Activated CD8-positive, alpha-beta memory T cell treated with anti-CD3 and anti-CD28 coated beads, Interleukin-2, amount 10 ng/mL, durations not matched to agents 7 days and 5 days (primary cell): ENCODE measurements around the gene SDCBP2. TPM values are rescaled to one million over a fixed set of nuclear protein-coding genes. Genes with fewer than 3 reads are reported as not detected.

Experiments used
- ATAC-seq: fragments of 150-1000 bp; cut with Tn5 transposase; one replicate; pipeline ENCODE4 v1.10.0; 2021; ENCODE audit warnings: moderate library complexity
- CTCF ChIA-PET: fragments of 350-600 bp; sonication (Branson Sonifier 250); formaldehyde crosslinking; loops from one replicate; lab custom pipeline; 2021; ENCODE audit warnings: antibody characterized with exemption; lab: Charles Lee
- DNase-seq: peaks from one replicate; pipeline ENCODE4 v3.0.0-alpha.2; 2020
- H3K27ac Mint-ChIP-seq: one replicate; pipeline ENCODE4 v1.8.0; 2021; ENCODE audit warnings: mild to moderate bottlenecking, mixed read lengths
- H3K27me3 Mint-ChIP-seq: one replicate; pipeline ENCODE4 v1.8.0; 2021; ENCODE audit warnings: mixed read lengths
- H3K36me3 Mint-ChIP-seq: one replicate; pipeline ENCODE4 v1.8.0; 2021; ENCODE audit warnings: mild to moderate bottlenecking, mixed read lengths
- H3K4me1 Mint-ChIP-seq: one replicate; pipeline ENCODE4 v1.8.0; 2021; ENCODE audit warnings: mixed read lengths
- H3K4me3 Mint-ChIP-seq: one replicate; pipeline ENCODE4 v1.8.0; 2021; ENCODE audit warnings: mild to moderate bottlenecking, moderate library complexity, mixed read lengths
- H3K9me3 Mint-ChIP-seq: one replicate; pipeline ENCODE4 v1.8.0; 2022; ENCODE audit warnings: low read depth, mixed read lengths
- total RNA-seq, 2 experiments: library from RNA; stranded (reverse); gene quantifications; one replicate each; pipeline ENCODE4 v1.2.3, GENCODE V29; 2021

The SDCBP2 gene
- total RNA-seq, result 1 to 10 TPM; 2.1 to 4.3 TPM

GRCh38 chr20:1328680-1329330, at the start of gene SDCBP2:
Gene SDCBP2 (minus strand): TSS chr20:1329139. CDS start chr20:1320416, 8,723 bp downstream.
- Mint-ChIP-seq H3K9me3 (no peaks in the 10 kb centered on the region), H3K27ac (peak within 1 kb of the TSS; percentile 74), H3K36me3 (peaks cover 10% of the 10 kb centered on the region), H3K27me3 (no peaks in the 10 kb centered on the region), H3K4me3 (no peak within 1 kb of the TSS), H3K4me1 (peaks cover 32% of the 10 kb centered on the region)
- peak; percentile 31 for DNase-seq
- CTCF ChIA-PET, result interaction anchor here (0.9 to 2.4 kb wide), 5 partner anchors 16 to 108 kb away, joined by 3 to 10 read pairs (median 3); no protein-coding TSS in a partner anchor
- ATAC-seq, result no peak

GRCh38 chr20:1378735-1379125, 49.8 kb upstream of the SDCBP2 start:
- ATAC-seq, result no peak

DNA sequence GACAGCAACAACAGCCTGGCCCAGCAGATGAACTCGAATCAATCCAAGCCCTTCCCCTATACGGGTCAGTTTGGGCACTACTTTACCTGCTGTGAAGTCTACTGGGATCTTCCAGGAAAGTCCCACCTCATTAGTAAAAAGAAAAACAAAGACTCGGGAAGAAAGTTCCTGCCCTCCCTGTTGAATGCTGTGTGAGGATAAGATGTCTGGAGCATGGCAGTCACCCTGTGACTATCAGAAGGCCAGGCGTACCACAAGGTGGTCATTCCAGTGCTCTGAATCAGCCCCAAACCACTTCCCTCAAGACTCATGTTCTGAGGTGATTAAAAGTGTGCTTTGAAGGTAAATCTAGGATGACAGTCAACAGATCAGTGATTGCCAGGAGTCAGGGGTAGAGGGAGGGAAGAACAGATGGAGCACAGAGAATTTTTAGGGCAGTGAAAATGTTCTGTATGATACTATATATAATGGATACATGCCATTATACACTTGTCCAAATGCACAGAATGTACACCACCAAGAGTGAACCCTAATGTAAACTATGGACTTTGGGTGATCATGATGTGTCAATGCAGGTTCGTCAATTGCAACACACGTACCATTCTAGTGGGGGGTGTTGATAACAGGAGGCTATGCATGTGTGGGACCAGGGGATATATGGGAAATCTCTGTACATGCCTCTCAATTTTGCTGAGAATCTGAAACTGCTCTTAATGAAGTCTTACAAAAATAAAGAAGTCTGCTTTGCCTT, 49.2 kb upstream of the SDCBP2 start:
- Mint-ChIP-seq H3K27ac (peak overlapping the region; percentile 73), H3K9me3 (no peaks in the 10 kb centered on the region), H3K36me3 (peaks cover 34% of the 10 kb centered on the region), H3K4me1 (peaks cover 90% of the 10 kb centered on the region), H3K27me3 (no peaks in the 10 kb centered on the region), H3K4me3 (peak overlapping the region; percentile 9)
- CTCF ChIA-PET, result interaction anchor here (0.7 to 1.4 kb wide), 3 partner anchors 16 to 65 kb away, joined by 3 to 6 read pairs (median 5); no protein-coding TSS in a partner anchor
- ATAC-seq (peak; percentile 31), DNase-seq (peak; percentile 69)

More at GRCh38 chr20:1378735-1379125, 49.8 kb upstream of the SDCBP2 start:
- CTCF ChIA-PET, result no interaction called here
- H3K36me3 Mint-ChIP-seq, result peaks cover 29% of the 10 kb centered on the region
- H3K4me3 Mint-ChIP-seq, result no peak overlapping the region
- peaks cover 89% of the 10 kb centered on the region for H3K4me1 Mint-ChIP-seq
- no peak overlapping the region for H3K27ac Mint-ChIP-seq
- H3K9me3 Mint-ChIP-seq, result no peaks in the 10 kb centered on the region
- H3K27me3 Mint-ChIP-seq, result no peaks in the 10 kb centered on the region
- no peak for DNase-seq

- Mint-ChIP-seq H3K4me3 (peak overlapping the region; percentile 9), H3K27ac (peak overlapping the region; percentile 73), H3K9me3 (no peaks in the 10 kb centered on the region), H3K4me1 (peaks cover 87% of the 10 kb centered on the region), H3K27me3 (no peaks in the 10 kb centered on the region), H3K36me3 (peaks cover 36% of the 10 kb centered on the region)
- ATAC-seq (peak; percentile 69), DNase-seq (peak; percentile 54)
- CTCF ChIA-PET, result interaction anchor here (0.7 to 1.4 kb wide), 6 partner anchors 15 to 64 kb away, joined by 3 to 6 read pairs (median 4); no protein-coding TSS in a partner anchor
Measured at GRCh38 chr20:1377341-1377871, 48.5 kb upstream of the SDCBP2 start.

GRCh38 chr20:1376408-1377270, 47.7 kb upstream of the SDCBP2 start:
- no peak for DNase-seq
- Mint-ChIP-seq H3K9me3 (no peaks in the 10 kb centered on the region), H3K4me3 (no peak overlapping the region), H3K4me1 (peaks cover 87% of the 10 kb centered on the region), H3K36me3 (peaks cover 44% of the 10 kb centered on the region), H3K27ac (peak overlapping the region; percentile 73), H3K27me3 (no peaks in the 10 kb centered on the region)
- no peak for ATAC-seq
- CTCF ChIA-PET, result interaction anchor here (0.8 to 1.4 kb wide), 6 partner anchors 11 to 64 kb away, joined by 3 to 6 read pairs (median 4); no protein-coding TSS in a partner anchor

GRCh38 chr20:1376007-1376406, 47.1 kb upstream of the SDCBP2 start:
- DNase-seq (no peak), ATAC-seq (no peak)
- H3K27ac Mint-ChIP-seq, result peak overlapping the region; percentile 62
- CTCF ChIA-PET, result interaction anchor here (1.2 kb wide), 1 partner anchor 12 kb away, joined by 3 read pairs; no protein-coding TSS in a partner anchor
- H3K4me1 Mint-ChIP-seq, result peaks cover 87% of the 10 kb centered on the region
- H3K27me3 Mint-ChIP-seq, result no peaks in the 10 kb centered on the region
- no peak overlapping the region for H3K4me3 Mint-ChIP-seq
- H3K36me3 Mint-ChIP-seq, result peaks cover 46% of the 10 kb centered on the region
- no peaks in the 10 kb centered on the region for H3K9me3 Mint-ChIP-seq

GRCh38 chr20:1375515-1375914, 46.6 kb upstream of the SDCBP2 start:
- CTCF ChIA-PET, result interaction anchor here (1.2 kb wide), 1 partner anchor 12 kb away, joined by 3 read pairs; no protein-coding TSS in a partner anchor
- Mint-ChIP-seq H3K27ac (peak overlapping the region; percentile 62), H3K36me3 (peaks cover 48% of the 10 kb centered on the region), H3K9me3 (no peaks in the 10 kb centered on the region), H3K4me3 (no peak overlapping the region), H3K27me3 (no peaks in the 10 kb centered on the region), H3K4me1 (peaks cover 85% of the 10 kb centered on the region)
- DNase-seq, result no peak
- no peak for ATAC-seq

GRCh38 chr20:1374246-1374645, 45.3 kb upstream of the SDCBP2 start:
- Mint-ChIP-seq H3K36me3 (peaks cover 52% of the 10 kb centered on the region), H3K27me3 (no peaks in the 10 kb centered on the region)
- CTCF ChIA-PET, result interaction anchor here (1.5 kb wide), 1 partner anchor 16 kb away, joined by 4 read pairs; no protein-coding TSS in a partner anchor

DNA sequence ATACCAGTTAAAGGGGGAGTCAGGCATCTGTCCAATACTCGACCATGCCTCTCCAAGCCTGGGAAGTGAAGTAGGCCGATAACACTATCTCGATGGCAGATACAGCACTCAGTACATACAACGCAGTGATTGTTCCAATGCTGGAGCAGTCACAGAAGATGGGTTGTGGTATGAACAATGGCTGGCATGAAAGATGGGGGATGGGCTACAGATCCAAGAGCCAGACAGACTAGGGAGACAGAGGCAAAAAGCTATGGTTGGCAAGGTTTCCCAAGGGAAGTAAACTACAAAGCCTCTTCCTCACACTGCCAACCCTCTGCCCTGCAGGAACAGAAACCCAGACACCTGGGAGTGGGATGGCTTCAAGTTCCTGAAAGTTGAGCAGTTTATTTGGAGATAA, 44.7 kb upstream of the SDCBP2 start:
- DNase-seq (no peak), ATAC-seq (no peak)
- Mint-ChIP-seq H3K27me3 (no peaks in the 10 kb centered on the region), H3K4me1 (peaks cover 73% of the 10 kb centered on the region), H3K36me3 (peaks cover 53% of the 10 kb centered on the region), H3K27ac (peak overlapping the region; percentile 3), H3K9me3 (no peaks in the 10 kb centered on the region), H3K4me3 (no peak overlapping the region)
- CTCF ChIA-PET, result interaction anchor here (1.5 kb wide), 1 partner anchor 15 kb away, joined by 4 read pairs; no protein-coding TSS in a partner anchor

More at GRCh38 chr20:1374246-1374645, 45.3 kb upstream of the SDCBP2 start:
- H3K4me1 Mint-ChIP-seq, result peaks cover 79% of the 10 kb centered on the region
- H3K4me3 Mint-ChIP-seq, result no peak overlapping the region
- no peaks in the 10 kb centered on the region for H3K9me3 Mint-ChIP-seq
- ATAC-seq (no peak), DNase-seq (no peak)
- H3K27ac Mint-ChIP-seq, result no peak overlapping the region

DNA sequence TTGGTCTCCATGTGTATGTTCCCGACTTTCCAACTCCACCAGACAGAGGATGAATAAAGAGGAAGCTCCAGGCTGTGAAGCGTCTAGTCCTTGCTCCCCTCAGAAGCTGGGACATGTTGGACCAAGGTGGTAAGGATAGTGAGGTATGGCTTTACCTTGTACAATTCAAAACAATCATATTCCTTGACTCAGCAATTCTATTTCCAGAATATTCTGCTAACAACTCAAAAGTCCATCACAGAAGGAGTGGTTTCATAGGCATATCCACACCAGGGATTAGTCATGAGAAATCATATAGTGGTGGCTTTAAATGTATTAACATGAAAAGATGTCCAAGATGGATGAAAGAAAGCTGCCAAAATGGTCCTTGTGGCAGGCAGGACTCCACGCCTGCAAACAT, 44.1 kb upstream of the SDCBP2 start:
- H3K27ac Mint-ChIP-seq, result no peak overlapping the region
- H3K36me3 Mint-ChIP-seq, result peaks cover 57% of the 10 kb centered on the region
- no peak for ATAC-seq
- H3K9me3 Mint-ChIP-seq, result no peaks in the 10 kb centered on the region
- no peak for DNase-seq
- peaks cover 67% of the 10 kb centered on the region for H3K4me1 Mint-ChIP-seq
- CTCF ChIA-PET, result interaction anchor here (1.5 kb wide), 1 partner anchor 15 kb away, joined by 4 read pairs; no protein-coding TSS in a partner anchor
- H3K27me3 Mint-ChIP-seq, result no peaks in the 10 kb centered on the region
- no peak overlapping the region for H3K4me3 Mint-ChIP-seq

DNA sequence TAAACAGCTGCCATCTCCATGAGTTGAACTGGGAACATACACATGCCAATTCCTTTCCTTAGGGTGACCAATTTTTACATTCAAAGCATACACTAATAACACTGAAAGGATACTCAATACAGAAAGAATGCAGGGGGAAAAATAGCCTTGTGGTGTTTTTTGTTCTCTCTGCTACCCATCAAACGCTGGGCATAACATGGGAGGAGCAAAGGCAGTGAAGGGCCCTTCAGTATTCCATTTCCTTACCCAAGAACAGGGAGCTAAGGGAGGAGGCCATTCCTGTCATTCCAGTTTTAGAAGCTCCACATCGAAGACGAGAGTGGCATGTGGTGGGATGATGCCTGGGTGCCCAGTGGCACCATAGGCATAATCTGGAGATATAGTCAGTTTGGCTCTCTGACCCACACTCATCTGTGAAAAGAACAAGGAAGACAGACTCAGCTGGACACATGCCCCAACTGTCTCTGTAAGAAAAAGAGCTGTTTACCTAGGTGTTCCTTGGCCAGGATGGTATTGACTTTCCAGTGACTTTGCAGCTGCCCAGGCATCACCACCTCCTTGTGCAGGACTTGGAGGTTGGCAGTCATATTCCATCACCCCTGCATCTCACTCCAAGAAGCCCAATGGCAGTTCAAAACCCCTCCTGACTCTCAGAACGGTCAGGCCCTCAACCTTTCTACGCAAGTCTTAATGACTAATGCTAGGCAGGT, 43.0 kb upstream of the SDCBP2 start:
- no peaks in the 10 kb centered on the region for H3K27me3 Mint-ChIP-seq
- peaks cover 57% of the 10 kb centered on the region for H3K4me1 Mint-ChIP-seq
- CTCF ChIA-PET, result no interaction called here
- peaks cover 63% of the 10 kb centered on the region for H3K36me3 Mint-ChIP-seq
- no peak for ATAC-seq
- H3K9me3 Mint-ChIP-seq, result no peaks in the 10 kb centered on the region
- DNase-seq, result no peak
- peak overlapping the region; percentile 7 for H3K27ac Mint-ChIP-seq
- no peak overlapping the region for H3K4me3 Mint-ChIP-seq

DNA sequence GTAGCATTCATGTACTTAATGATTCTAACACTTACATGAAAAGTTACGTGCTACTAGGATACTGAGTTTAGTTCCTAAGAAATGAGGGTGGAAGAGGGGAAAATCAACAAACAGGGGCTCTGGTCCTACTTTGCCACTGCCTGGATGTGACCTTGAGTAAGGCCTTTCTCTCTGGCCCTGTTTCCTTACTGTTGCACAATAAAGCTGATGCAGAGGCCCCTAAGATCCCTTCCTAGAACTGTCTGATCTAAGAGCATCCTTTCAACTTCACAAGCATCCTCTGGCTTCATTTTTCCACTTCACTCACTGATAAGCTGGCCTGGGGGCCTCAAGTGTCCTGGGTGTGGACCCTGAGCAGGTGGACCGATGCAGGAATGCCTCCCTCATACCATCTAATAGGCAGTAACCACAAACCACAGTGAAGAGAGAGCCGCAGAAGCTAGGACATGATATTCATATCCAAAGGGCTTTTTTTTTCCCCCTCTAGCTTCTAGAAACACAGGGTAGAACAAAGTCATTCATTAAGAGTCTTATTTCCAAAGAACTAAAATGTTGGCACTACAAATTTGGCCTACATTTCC, 42.4 kb upstream of the SDCBP2 start:
- Mint-ChIP-seq H3K4me1 (peaks cover 51% of the 10 kb centered on the region), H3K36me3 (peaks cover 63% of the 10 kb centered on the region), H3K27me3 (no peaks in the 10 kb centered on the region), H3K9me3 (no peaks in the 10 kb centered on the region), H3K27ac (peak overlapping the region; percentile 51), H3K4me3 (no peak overlapping the region)
- CTCF ChIA-PET, result no interaction called here
- ATAC-seq (peak; percentile 6), DNase-seq (no peak)
